H1 (cell line): Measurements from ENCODE around the gene ATP8B2.

Experiments used
- CREB1 ChIP-seq: IDR thresholded peaks from 2 replicates; pipeline ENCODE4 v1.6.1; 2012; ENCODE audit warnings: inconsistent platforms
- CTCF ChIP-seq, 3 experiments: IDR thresholded peaks; 1 replicate in 2 of 3; 2 replicates in 1 of 3; pipeline versions ENCODE4 v1.5.1 to v1.6.1; 2011; ENCODE audit warnings: low read length in 3 of 3, mild to moderate bottlenecking in 3 of 3, inconsistent platforms in 2 of 3, low read depth in 1 of 3, moderate library complexity in 1 of 3; ENCODE audit not compliant: insufficient read depth in 1 of 3; ENCODE audit errors: control extremely low read depth in 1 of 3
- EGR1 ChIP-seq: IDR thresholded peaks from 2 replicates; pipeline ENCODE4 v1.6.1; 2011; ENCODE audit warnings: low read depth, low read length, borderline replicate concordance
- JUN ChIP-seq: IDR thresholded peaks from 2 replicates; pipeline ENCODE4 v1.6.1; 2011; ENCODE audit warnings: low read depth, mild to moderate bottlenecking, improper control_type of control experiment, low read length
- POLR2A ChIP-seq, 2 experiments: IDR thresholded peaks; 1 replicate in 1 of 2; 2 replicates in 1 of 2; pipeline ENCODE4 v1.6.1; 2011; ENCODE audit warnings: low read depth in 2 of 2, low read length in 2 of 2, mild to moderate bottlenecking in 2 of 2; ENCODE audit errors: control extremely low read depth in 1 of 2
- RAD21 ChIP-seq, 2 experiments: IDR thresholded peaks in 1 of 2; conservative IDR thresholded peaks in 1 of 2; 2 replicates each; pipeline ENCODE4 v1.6.1; 2011; ENCODE audit warnings: low read depth in 2 of 2, low read length in 2 of 2, improper control_type of control experiment in 1 of 2, inconsistent platforms in 1 of 2, mild to moderate bottlenecking in 1 of 2, moderate library complexity in 1 of 2
- SIRT6 ChIP-seq: IDR thresholded peaks from one replicate; pipeline ENCODE4 v1.7.1; 2012; ENCODE audit warnings: low read length, inconsistent platforms

- TF ChIP-seq EGR1 (no peak), POLR2A (IDR thresholded peaks at IDR 0.05; ENCODE audit: control extremely low read depth in 1 of 2, low read depth in 2 of 2, low read length in 2 of 2) (no peak), CREB1 (no peak), SIRT6 (no peak), RAD21 (IDR thresholded peaks at IDR 0.05 in 1 of 2, conservative IDR thresholded peaks at IDR 0.05 in 1 of 2; ENCODE audit: low read depth in 2 of 2, low read length in 2 of 2) (no peak), CTCF (IDR thresholded peaks at IDR 0.05; ENCODE audit: control extremely low read depth in 1 of 3, insufficient read depth in 1 of 3, low read depth in 1 of 3, low read length in 3 of 3) (no peak), JUN (no peak)
Measured at GRCh38 chr1:154295408-154296235, 29.7 kb upstream of the ATP8B2 start.
